ENCODE measurements around the gene CERKL.

CERKL gene

GRCh38 chr2:181627545-181627944 is 29.4 kb downstream of the CERKL start:
- peak in 1 of 2 experiments; percentile 57 for DNase-seq

GRCh38 chr2:181626671-181627070 is 30.2 kb downstream of the CERKL start:
- DNase-seq, result no peak

- DNase-seq, result no peak
Measured at GRCh38 chr2:181623159-181623558, 33.7 kb downstream of the CERKL start.

GRCh38 chr2:181621779-181622490 is 35.0 kb downstream of the CERKL start:
- DNase-seq, result peak in 1 of 2 experiments; percentile 63

- DNase-seq, result no peak
Measured at GRCh38 chr2:181619516-181619915, 37.4 kb downstream of the CERKL start.

GRCh38 chr2:181616715-181617114 is 40.2 kb downstream of the CERKL start:
- DNase-seq, result no peak

GRCh38 chr2:181614874-181615638 is 41.8 kb downstream of the CERKL start:
- peak; percentile 91 to 97 for DNase-seq

- peak in 1 of 2 experiments; percentile 47 for DNase-seq
Measured at GRCh38 chr2:181613241-181613640, 43.7 kb downstream of the CERKL start.

- DNase-seq, result no peak
Measured at GRCh38 chr2:181607629-181608590, 49.0 kb downstream of the CERKL start.

- DNase-seq, result no peak
Measured at GRCh38 chr2:181605889-181606837, 50.7 kb downstream of the CERKL start.

- no peak for DNase-seq
Measured at GRCh38 chr2:181602017-181602416, 54.9 kb downstream of the CERKL start.

- no peak for DNase-seq
Measured at GRCh38 chr2:181596556-181596955, 60.3 kb downstream of the CERKL start.

- peak in 1 of 2 experiments; percentile 33 for DNase-seq
Measured at GRCh38 chr2:181594322-181594721, 62.6 kb downstream of the CERKL start.

GRCh38 chr2:181589779-181590178 is 67.1 kb downstream of the CERKL start:
- no peak for DNase-seq

- DNase-seq, result no peak
Measured at GRCh38 chr2:181588546-181588945, 68.4 kb downstream of the CERKL start.

- peak; percentile 99 for DNase-seq
Measured at GRCh38 chr2:181586569-181587081, 70.3 kb downstream of the CERKL start.

GRCh38 chr2:181585732-181586131 is 71.2 kb downstream of the CERKL start:
- DNase-seq, result peak; percentile 44 to 76

GRCh38 chr2:181581534-181581933 is 75.4 kb downstream of the CERKL start:
- peak in 1 of 2 experiments; percentile 28 for DNase-seq

GRCh38 chr2:181578829-181579228 is 78.1 kb downstream of the CERKL start:
- DNase-seq, result no peak

- peak in 1 of 2 experiments; percentile 21 for DNase-seq
Measured at GRCh38 chr2:181576431-181576830, 80.5 kb downstream of the CERKL start.

- DNase-seq, result peak in 1 of 2 experiments; percentile 59
Measured at GRCh38 chr2:181575650-181576025, 81.3 kb downstream of the CERKL start.
